ENCODE results near the gene BAG5.
"Not testable (repeated sequence)": the region's sequence is repeated elsewhere in the genome, so short reads cannot be mapped to it uniquely, and the experiment has no call there.

The BAG5 gene

GRCh38 chr14:103521951-103522563, 40.4 kb downstream of the BAG5 start:
- DNase-seq, result peak; percentile 19

DNA sequence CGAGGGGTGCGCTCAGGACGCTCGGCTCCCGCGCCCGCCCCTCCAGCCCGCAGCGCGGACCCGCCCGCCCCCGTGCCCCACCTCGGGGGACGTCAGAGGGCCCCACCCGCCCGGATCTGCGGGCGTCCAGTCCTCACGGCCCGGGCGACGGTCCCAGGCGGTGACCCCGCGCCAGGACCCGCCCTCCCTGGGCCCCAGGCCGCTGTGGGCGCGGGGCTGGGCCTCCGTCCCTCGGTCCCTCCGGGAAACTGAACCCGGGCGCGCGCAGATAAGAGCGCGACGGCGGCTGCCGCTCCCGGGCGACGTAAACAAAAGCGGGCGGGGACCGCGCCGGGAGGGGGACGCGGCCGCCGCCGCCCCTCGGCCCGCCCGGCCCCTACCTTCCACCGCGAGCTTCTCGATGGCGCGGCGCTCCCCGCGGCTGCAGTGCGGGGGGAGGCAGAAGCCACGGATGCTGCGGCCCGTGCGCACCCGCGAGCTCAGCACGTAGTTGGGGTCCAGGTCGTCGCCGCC, 41.0 kb downstream of the BAG5 start:
- peak; percentile 24 for DNase-seq

- DNase-seq, result peak; percentile 82
Observed at GRCh38 chr14:103520657-103521437, 41.6 kb downstream of the BAG5 start.

DNA sequence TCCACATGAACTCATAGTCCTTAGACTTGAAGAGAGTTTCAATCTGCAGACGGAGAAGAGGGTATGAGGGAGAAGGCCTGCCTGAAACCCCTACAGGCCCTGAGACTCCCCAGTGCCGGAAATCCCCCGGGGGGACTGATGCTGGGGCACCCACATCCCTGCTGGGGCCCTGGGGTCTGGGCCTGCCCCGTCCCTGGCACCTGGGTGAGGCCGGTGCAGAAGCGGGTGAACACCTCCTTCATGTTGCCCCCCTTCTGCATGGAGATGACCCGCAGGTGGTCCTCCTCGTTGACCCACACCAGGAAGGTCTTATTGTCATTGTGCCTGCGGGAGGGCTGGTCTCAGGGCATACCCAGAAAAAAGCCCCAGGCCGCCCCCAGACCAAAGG, 42.2 kb downstream of the BAG5 start:
- DNase-seq, result no peak

DNA sequence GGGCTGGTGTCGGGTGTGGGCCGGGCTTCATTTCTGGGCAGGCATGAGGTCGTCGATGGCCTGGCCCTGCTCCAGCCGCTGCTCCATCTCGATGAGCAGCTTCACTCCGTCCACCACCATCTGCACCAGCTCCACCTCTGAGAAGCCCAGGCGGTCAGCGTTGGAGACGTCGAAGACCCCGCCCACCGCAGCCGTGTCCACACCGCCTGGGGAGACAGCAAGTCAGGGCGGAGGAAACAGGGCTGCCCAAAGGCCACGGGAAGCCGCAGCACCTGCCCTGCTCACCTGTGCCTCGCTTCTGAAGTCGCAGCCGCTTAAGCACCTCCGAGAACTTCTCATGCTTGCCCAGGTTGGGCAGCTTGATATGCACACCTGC, 42.6 kb downstream of the BAG5 start:
- DNase-seq, result no peak

DNA sequence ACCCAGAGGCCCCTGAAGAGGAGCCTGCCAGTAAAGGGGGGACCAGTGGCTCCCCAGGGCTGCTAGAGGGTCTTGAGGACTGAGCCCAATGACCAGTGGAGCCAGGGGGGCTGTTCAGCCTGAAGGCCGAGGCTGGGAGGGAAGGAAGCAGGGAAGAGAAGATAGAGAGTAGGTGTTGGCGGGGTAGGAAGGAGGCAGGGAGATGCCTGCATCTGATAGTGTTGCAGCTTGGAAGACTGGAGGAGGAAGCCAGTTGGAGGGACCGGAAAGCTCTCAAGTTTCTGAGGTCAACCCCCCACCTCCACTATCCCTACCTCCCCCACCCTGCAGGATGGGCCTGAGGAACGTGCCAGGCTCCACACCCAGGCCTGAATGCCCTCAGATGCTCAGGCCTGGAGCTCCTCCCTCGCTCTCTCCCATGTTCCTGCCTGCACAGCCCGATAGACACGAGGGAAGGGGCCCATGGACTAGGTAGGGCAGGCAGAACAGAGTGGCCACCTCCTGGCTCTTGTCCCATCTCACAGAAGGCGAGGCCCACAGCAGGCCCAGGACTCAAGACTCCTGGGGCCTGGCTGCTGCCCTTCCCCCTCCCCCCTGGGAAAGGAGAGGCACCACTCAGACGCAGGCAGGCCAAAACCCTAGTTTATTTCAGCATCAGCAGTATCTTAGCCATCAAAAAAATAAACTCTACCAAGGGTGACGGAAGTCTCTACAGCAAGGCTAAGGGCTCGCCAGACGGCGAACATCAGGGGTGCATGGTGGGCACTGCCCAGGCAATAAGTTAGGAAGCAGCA, 43.2 kb downstream of the BAG5 start:
- DNase-seq, result no peak

DNA sequence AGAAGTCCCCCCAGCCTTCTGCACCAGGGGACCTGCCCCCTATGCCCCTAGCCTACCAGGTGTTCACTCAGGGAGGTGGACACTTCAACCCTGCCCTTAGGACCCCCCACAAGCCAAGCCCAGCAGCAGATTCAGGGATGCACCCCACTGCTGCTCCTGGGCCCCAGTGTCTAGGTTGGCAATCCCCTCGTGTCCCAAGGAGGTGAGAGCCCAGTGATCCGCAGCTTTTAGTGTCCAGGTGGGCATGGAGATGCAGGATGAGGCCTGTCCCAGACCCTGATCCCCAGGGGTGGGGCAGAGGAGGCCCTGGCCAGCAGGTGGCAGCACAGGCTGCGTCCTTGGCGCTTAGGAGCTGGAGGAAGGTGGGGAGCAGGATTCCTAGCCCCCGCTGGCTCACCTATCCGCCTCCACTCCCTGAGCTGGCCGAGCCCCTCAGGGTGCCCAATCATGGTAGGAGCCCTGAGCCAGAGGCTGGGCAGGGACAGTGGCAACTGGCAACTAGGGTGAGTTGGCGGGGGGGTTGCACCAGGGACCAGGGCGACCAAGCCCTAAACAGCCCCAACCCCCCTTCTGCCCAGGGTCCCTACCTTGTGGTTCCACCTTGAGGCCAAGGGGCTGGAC, 43.9 kb downstream of the BAG5 start:
- peak; percentile 64 for DNase-seq

DNA sequence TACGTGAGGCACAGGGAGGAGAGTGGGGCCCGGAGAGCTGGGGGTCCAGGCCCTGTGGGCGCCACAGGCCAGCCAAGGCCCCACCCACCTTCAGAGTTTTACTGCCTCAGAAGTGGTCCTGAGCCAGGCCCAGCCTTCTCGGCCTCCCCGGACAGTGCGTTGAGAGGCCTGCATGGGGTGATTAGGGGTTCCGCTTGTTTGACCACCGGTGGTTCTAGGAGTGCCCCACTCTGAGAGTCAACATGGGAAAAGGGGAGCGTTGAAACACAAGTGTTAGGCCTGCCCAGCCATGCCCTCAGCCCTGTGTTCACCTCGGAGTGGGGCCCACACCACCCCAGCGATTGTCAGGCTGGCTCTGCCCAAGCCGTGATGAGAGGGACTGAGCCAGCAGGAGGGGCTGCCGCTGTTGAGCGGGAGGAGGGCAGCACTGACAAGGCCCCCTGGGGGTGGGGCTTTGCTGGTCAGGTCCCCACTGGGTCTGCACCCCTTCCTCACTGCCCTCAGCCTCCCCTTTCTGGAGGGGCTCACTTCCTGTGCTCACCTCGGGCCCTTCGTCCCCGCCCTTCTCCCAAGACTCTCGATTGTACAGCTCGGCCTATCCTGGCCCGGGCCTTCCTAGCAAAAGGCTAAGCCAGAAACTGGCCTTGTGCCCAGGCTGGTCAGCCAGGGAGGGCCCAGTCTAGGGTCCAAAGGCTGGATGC, 44.6 kb downstream of the BAG5 start:
- no peak for DNase-seq

GRCh38 chr14:103517174-103517566, 45.3 kb downstream of the BAG5 start:
- DNase-seq, result no peak

- DNase-seq, result no peak
Observed at GRCh38 chr14:103516426-103517173, 45.9 kb downstream of the BAG5 start.

GRCh38 chr14:103514596-103515421, 47.6 kb downstream of the BAG5 start:
- DNase-seq, result no peak

- DNase-seq, result no peak
Observed at GRCh38 chr14:103512701-103513611, 49.5 kb downstream of the BAG5 start.

DNA sequence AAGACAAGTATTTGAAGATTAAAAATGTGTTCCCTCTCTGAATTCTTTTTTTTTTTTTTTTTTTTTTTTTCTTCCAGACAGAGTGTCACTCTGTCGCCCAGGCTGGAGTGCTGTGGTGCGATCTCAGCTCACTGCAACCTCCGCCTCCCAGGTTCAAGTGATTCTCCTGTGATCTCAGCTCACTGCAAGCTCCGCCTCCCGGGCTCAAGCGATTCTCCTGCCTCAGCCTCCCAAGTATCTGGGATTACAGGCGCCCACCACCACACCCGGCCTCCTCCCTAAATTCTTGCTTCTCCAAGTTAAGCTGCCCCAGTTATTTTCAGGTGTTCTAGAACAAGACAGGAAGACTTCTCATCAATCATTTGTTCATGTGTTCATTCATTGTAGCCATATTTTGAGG, 50.3 kb downstream of the BAG5 start:
- not testable (repeated sequence) for DNase-seq

- DNase-seq, result no peak
Observed at GRCh38 chr14:103510724-103511693, 51.4 kb downstream of the BAG5 start.

DNA sequence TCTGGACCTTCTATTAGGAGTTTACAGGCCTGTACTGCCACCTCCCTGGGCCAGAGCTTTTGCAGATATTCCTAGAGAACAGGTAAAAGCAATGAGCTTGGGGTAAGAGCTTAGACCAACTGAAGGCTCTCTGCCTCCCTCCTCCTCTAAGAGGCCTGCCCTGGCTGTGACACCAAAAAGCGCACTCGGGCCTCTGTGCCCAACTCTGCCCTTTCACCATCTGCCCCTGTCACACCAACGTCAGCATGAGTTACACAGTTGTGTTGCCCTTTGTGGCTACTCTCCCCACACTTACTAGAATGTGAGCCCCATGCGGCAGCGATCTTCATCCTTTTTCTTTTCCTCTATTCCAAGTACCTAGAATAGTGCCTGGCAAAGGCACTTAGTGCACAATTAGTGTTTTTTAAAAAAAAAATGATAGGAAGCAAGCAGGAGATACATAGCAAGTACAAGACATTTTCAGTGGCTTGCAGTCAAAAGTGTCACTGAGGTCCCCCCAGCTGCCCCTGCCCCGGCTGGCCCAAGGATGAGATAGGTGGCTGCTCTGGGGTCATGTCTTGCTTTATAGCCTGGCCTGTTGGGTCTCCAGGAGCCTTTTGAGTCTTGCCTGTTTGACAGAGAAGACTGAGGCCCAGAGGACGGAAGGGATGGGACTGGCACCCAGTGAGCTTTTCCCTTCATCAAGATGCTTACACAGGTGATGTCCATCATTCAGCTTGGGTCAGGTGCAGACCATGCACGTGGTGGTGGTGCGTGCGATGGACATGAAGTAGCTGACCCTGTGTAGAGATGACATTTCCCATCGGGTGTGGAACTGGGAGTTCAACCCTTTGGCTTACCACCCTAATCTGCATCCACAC, 52.4 kb downstream of the BAG5 start:
- no peak for DNase-seq

GRCh38 chr14:103508521-103509329, 53.7 kb downstream of the BAG5 start:
- DNase-seq, result no peak

GRCh38 chr14:103507751-103508150, 54.7 kb downstream of the BAG5 start:
- no peak for DNase-seq
